WTC11 (cell line): ENCODE measurements around the gene SLC7A7. TPM values are rescaled to one million over a fixed set of nuclear protein-coding genes. Genes with fewer than 3 reads are reported as not detected.
A peak's percentile ranks its signal among the peaks of the same experiment; 100 is the strongest.
"Not testable (repeated sequence)": the region's sequence is repeated elsewhere in the genome, so short reads cannot be mapped to it uniquely, and the experiment has no call there.

ENCODE experiments used
- ATAC-seq: fragments of 200-7000 bp; cut with Tn5 transposase; 2 replicates; pipeline ENCODE4 v1.10.0; 2021; ENCODE audit warnings: mild to moderate bottlenecking, moderate library complexity
- CTCF ChIA-PET: fragments of 300-600 bp; sonication (Branson Sonifier 250); formaldehyde crosslinking; loops from one replicate; lab custom pipeline; 2021; ENCODE audit warnings: antibody characterized with exemption; lab: Charles Lee
- POLR2A ChIA-PET: fragments of 350-600 bp; sonication (Branson Sonifier 250); formaldehyde crosslinking; loops from one replicate; lab custom pipeline; 2021; ENCODE audit warnings: antibody characterized with exemption; lab: Charles Lee
- DNase-seq: peaks from one replicate; pipeline ENCODE4 v3.0.0; 2021; ENCODE audit warnings: low spot score
- H3K27ac Mint-ChIP-seq: 2 replicates; pipeline ENCODE4 v1.8.0; 2021; ENCODE audit warnings: mixed read lengths
- H3K27me3 Mint-ChIP-seq: 2 replicates; pipeline ENCODE4 v1.8.0; 2021; ENCODE audit warnings: low read depth, mild to moderate bottlenecking, moderate library complexity, mixed read lengths
- H3K36me3 Mint-ChIP-seq: 2 replicates; pipeline ENCODE4 v1.8.0; 2021; ENCODE audit warnings: mixed read lengths
- H3K4me1 Mint-ChIP-seq: 2 replicates; pipeline ENCODE4 v1.8.0; 2022; ENCODE audit warnings: mixed read lengths
- H3K4me3 Mint-ChIP-seq: 2 replicates; pipeline ENCODE4 v1.8.0; 2021; ENCODE audit warnings: mild to moderate bottlenecking, moderate library complexity, mixed read lengths
- H3K9me3 Mint-ChIP-seq: 2 replicates; pipeline ENCODE4 v1.8.0; 2021; ENCODE audit warnings: mixed read lengths
- ARID4B ChIP-seq: sonication (generic); formaldehyde crosslinking; IDR thresholded peaks from 2 replicates; pipeline ENCODE4 v1.8.0; 2023; ENCODE audit warnings: missing genetic modification reagents, mild to moderate bottlenecking, borderline replicate concordance
- ATF2 ChIP-seq: sonication (generic); formaldehyde crosslinking; IDR thresholded peaks from 2 replicates; pipeline ENCODE4 v1.8.1; 2022; ENCODE audit warnings: low read depth, missing genetic modification reagents, borderline replicate concordance
- FOXK1 ChIP-seq: sonication (generic); formaldehyde crosslinking; IDR thresholded peaks from 2 replicates; pipeline ENCODE4 v1.8.0; 2022; ENCODE audit warnings: mild to moderate bottlenecking, moderate library complexity, missing genetic modification reagents
- FOXP1 ChIP-seq: sonication (generic); formaldehyde crosslinking; IDR thresholded peaks from 2 replicates; pipeline ENCODE4 v1.8.0; 2022; ENCODE audit warnings: missing genetic modification reagents, mild to moderate bottlenecking, moderate library complexity, borderline replicate concordance
- HMGA2 ChIP-seq: fragments of 250-450 bp; sonication (Bioruptor Pico); IDR thresholded peaks from 2 replicates; pipeline ENCODE4 v1.4.0; 2021; ENCODE audit warnings: mild to moderate bottlenecking, moderate library complexity
- IRF2 ChIP-seq: sonication (generic); formaldehyde crosslinking; IDR thresholded peaks from 2 replicates; pipeline ENCODE4 v1.8.0; 2022; ENCODE audit warnings: low read depth, missing genetic modification reagents, borderline replicate concordance
- MLX ChIP-seq: sonication (generic); formaldehyde crosslinking; IDR thresholded peaks from 2 replicates; pipeline ENCODE4 v1.8.1; 2023; ENCODE audit warnings: mild to moderate bottlenecking, missing genetic modification reagents, moderate library complexity
- MXD4 ChIP-seq: fragments of 250-450 bp; sonication (Bioruptor Pico); IDR thresholded peaks from 2 replicates; pipeline ENCODE4 v1.8.0; 2021; ENCODE audit warnings: mild to moderate bottlenecking, moderate library complexity, borderline replicate concordance
- NFE2L1 ChIP-seq: sonication (generic); formaldehyde crosslinking; IDR thresholded peaks from 2 replicates; pipeline ENCODE4 v1.8.1; 2023; ENCODE audit warnings: missing genetic modification reagents
- SMAD3 ChIP-seq: sonication (generic); formaldehyde crosslinking; IDR thresholded peaks from 2 replicates; pipeline ENCODE4 v1.8.0; 2022; ENCODE audit warnings: missing genetic modification reagents, mild to moderate bottlenecking, borderline replicate concordance
- TCF7 ChIP-seq: sonication (generic); formaldehyde crosslinking; IDR thresholded peaks from 2 replicates; pipeline ENCODE4 v1.8.0; 2022; ENCODE audit warnings: mild to moderate bottlenecking, low read depth, missing genetic modification reagents, moderate library complexity
- TP53 ChIP-seq: sonication (generic); formaldehyde crosslinking; IDR thresholded peaks from 2 replicates; pipeline ENCODE4 v1.8.1; 2023; ENCODE audit warnings: mild to moderate bottlenecking, missing genetic modification reagents
- ZBTB43 ChIP-seq: sonication (generic); formaldehyde crosslinking; IDR thresholded peaks from 2 replicates; pipeline ENCODE4 v1.8.1; 2023; ENCODE audit warnings: mild to moderate bottlenecking, missing genetic modification reagents
- ZNF281 ChIP-seq: sonication (generic); formaldehyde crosslinking; IDR thresholded peaks from 2 replicates; pipeline ENCODE4 v1.8.0; 2023; ENCODE audit warnings: mild to moderate bottlenecking, missing genetic modification reagents
- ZNF425 ChIP-seq: fragments of 250-450 bp; sonication (Bioruptor Pico); conservative IDR thresholded peaks from 2 replicates; pipeline ENCODE4 v1.9.0; 2021; ENCODE audit warnings: mild to moderate bottlenecking
- total RNA-seq: library from RNA; stranded (reverse); gene quantifications from 3 replicates; pipeline ENCODE4 v1.2.3, GENCODE V29; 2021

SLC7A7 gene
- total RNA-seq, 1 experiment from 2014 or later, result 4.3 TPM

GRCh38 chr14:22861651-22862050 lies 46.4 kb upstream of the SLC7A7 start (continued):
- TF ChIP-seq ZBTB43 (CRISPR knock-in tag) (no peak), MLX (CRISPR knock-in tag) (no peak), TP53 (no peak), FOXP1 (CRISPR knock-in tag) (no peak), NFE2L1 (no peak), MXD4 (CRISPR knock-in tag) (no peak)

- not testable (repeated sequence) for H3K27ac Mint-ChIP-seq, H3K4me1 Mint-ChIP-seq, ATAC-seq, H3K27me3 Mint-ChIP-seq, H3K4me3 Mint-ChIP-seq, H3K36me3 Mint-ChIP-seq, DNase-seq, H3K9me3 Mint-ChIP-seq
- POLR2A ChIA-PET, result interaction anchor here (0.6 to 1.0 kb wide), 2 partner anchors 8 to 77 kb away, joined by 3 to 5 read pairs; no protein-coding TSS in a partner anchor
- CTCF ChIA-PET, result interaction anchor here (0.6 to 5.5 kb wide), 4 partner anchors 12 to 303 kb away, joined by 3 to 19 read pairs (median 4); no protein-coding TSS in a partner anchor
These were observed 45.1 kb upstream of the SLC7A7 start for GRCh38 chr14:22860377-22860776.

GRCh38 chr14:22856428-22856827 lies 41.2 kb upstream of the SLC7A7 start:
- peaks cover 4% of the 10 kb centered on the region for H3K4me1 Mint-ChIP-seq
- peaks cover 5% of the 10 kb centered on the region; the same call in 1 of the 2 replicates for H3K9me3 Mint-ChIP-seq
- H3K4me3 Mint-ChIP-seq, result no peak overlapping the region
- ATAC-seq (no peak), DNase-seq (no peak)
- CTCF ChIA-PET, result interaction anchor here (10.1 kb wide), 1 partner anchor 35 kb away, joined by 280 read pairs; no protein-coding TSS in a partner anchor
- H3K36me3 Mint-ChIP-seq, result no peaks in the 10 kb centered on the region
- H3K27me3 Mint-ChIP-seq, result no peaks in the 10 kb centered on the region
- POLR2A ChIA-PET, result no interaction called here
- no peak overlapping the region for H3K27ac Mint-ChIP-seq
- TF ChIP-seq HMGA2 (CRISPR knock-in tag) (peak; percentile 91), TCF7 (CRISPR knock-in tag) (no peak), ATF2 (no peak)

- no peak overlapping the region for H3K27ac Mint-ChIP-seq
- no peak overlapping the region for H3K4me3 Mint-ChIP-seq
- no peaks in the 10 kb centered on the region for H3K36me3 Mint-ChIP-seq
- no peaks in the 10 kb centered on the region for H3K27me3 Mint-ChIP-seq
- ChIA-PET POLR2A (interaction anchor here (1.5 kb wide), 1 partner anchor 32 kb away, joined by 7 read pairs; no protein-coding TSS in a partner anchor), CTCF (interaction anchor here (0.6 to 10.1 kb wide), 15 partner anchors 10 to 298 kb away, joined by 3 to 280 read pairs (median 3); partner anchors contain the start of genes LRP10, MMP14, OXA1L and RBM23)
- ATAC-seq, result no peak
- peaks cover 4% of the 10 kb centered on the region for H3K4me1 Mint-ChIP-seq
- no peak for DNase-seq
- H3K9me3 Mint-ChIP-seq, result peaks cover 5% of the 10 kb centered on the region; the same call in 1 of the 2 replicates
- TF ChIP-seq ZNF425 (CRISPR knock-in tag) (no peak), TCF7 (CRISPR knock-in tag) (no peak), ZNF281 (CRISPR knock-in tag) (no peak), ARID4B (no peak), IRF2 (CRISPR knock-in tag) (no peak), SMAD3 (no peak), FOXK1 (CRISPR knock-in tag) (no peak)
These were observed 39.9 kb upstream of the SLC7A7 start for GRCh38 chr14:22854963-22855724.
